H1 (cell line): ENCODE results near the gene SMIM10. TPM values are rescaled to one million over a fixed set of nuclear protein-coding genes. Genes with fewer than 3 reads are reported as not detected.

Experiments used
- BACH1 ChIP-seq: IDR thresholded peaks from 2 replicates; pipeline ENCODE4 v1.6.1; 2012; ENCODE audit warnings: low read length, improper control_type of control experiment
- NANOG ChIP-seq: IDR thresholded peaks from 2 replicates; pipeline ENCODE4 v1.6.1; 2011; ENCODE audit warnings: low read length, low read depth, mild to moderate bottlenecking, inconsistent platforms; ENCODE audit not compliant: insufficient read depth, poor library complexity, severe bottlenecking
- PHF8 ChIP-seq: fragments of 200-600 bp; sonication (generic); conservative IDR thresholded peaks from 2 replicates; pipeline ENCODE4 v1.7.1; 2012; ENCODE audit warnings: low read depth, mild to moderate bottlenecking, inconsistent platforms, low read length, moderate library complexity
- TEAD4 ChIP-seq: IDR thresholded peaks from 2 replicates; pipeline ENCODE4 v1.6.1; 2012; ENCODE audit warnings: low read depth, low read length, inconsistent platforms, mixed read lengths
- polyA plus RNA-seq, 7 experiments: library from polyadenylated mRNA; depleted of rRNA in 3 of 7; stranded (reverse) in 5 of 7; unstranded in 2 of 7; fragments of >200 nt in 5 of 7; fragments of 200-250 nt in 2 of 7; gene quantifications; 1 replicate in 5 of 7; 2 replicates in 1 of 7; 4 replicates in 1 of 7; pipeline versions ENCODE4 v1.2.1 to v1.2.3, GENCODE V29; 2011 to 2013; ENCODE audit warnings: missing spikeins in 2 of 7, mixed read lengths in 2 of 7
- total RNA-seq: library from RNA; stranded (reverse); fragmentation: NEBNext Ultra II Directional; extraction: Animal tissue kit (Norgen Biotek cat#: 25700); gene quantifications from 2 replicates; pipeline ENCODE4 v1.2.1, GENCODE V29; 2021
- TF ChIP-seq, protein P1 (sequence below): IDR thresholded peaks from 2 replicates; pipeline ENCODE4 v1.6.1; 2012; ENCODE audit warnings: low read length, inconsistent platforms

The SMIM10 gene
- total and polyA plus RNA-seq, 2 of the 8 experiments (the other 6 are each of a cell fraction or from before 2014, with no cell fraction given): 2.3 to 2.8 TPM

DNA sequence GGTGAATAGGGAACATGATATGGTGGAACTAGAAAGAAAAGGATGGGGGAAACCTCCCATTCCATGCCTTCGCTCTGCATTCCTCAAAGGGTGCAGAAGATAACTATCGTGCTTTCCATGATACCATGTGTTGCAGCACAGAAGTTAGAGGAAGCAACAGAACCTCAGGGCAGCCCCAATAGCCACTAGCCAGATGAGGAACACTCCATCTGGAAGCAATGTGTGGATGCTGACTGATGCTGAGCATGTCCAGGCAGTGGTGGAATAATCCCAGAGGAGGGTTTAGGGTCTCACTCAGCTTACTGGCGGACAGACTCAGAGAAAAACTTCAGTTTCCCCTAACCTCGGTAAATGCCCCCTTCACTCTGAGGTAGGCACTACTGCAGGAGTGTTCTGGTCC is 7.5 kb downstream of the SMIM10 start (continued):
- TF ChIP-seq, protein P1, sequence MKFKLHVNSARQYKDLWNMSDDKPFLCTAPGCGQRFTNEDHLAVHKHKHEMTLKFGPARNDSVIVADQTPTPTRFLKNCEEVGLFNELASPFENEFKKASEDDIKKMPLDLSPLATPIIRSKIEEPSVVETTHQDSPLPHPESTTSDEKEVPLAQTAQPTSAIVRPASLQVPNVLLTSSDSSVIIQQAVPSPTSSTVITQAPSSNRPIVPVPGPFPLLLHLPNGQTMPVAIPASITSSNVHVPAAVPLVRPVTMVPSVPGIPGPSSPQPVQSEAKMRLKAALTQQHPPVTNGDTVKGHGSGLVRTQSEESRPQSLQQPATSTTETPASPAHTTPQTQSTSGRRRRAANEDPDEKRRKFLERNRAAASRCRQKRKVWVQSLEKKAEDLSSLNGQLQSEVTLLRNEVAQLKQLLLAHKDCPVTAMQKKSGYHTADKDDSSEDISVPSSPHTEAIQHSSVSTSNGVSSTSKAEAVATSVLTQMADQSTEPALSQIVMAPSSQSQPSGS: no peak
- TF ChIP-seq NANOG: no peak
- no peak for TF ChIP-seq PHF8
- no peak for TF ChIP-seq BACH1
- no peak for TF ChIP-seq TEAD4
